ENCODE results near the gene RGMA. TPM values are rescaled to one million over a fixed set of nuclear protein-coding genes. Genes with fewer than 3 reads are reported as not detected.

The RGMA gene
- total RNA-seq, 4 donors from 2014 or later: 3.6 to 57.1 (median 25.1) TPM

GRCh38 chr15:93028111-93028631 lies 60.8 kb downstream of the RGMA start:
- Histone ChIP-seq H3K27ac (peak overlapping the region; percentile 68 to 82), H3K4me3 (no peak overlapping the region), H3K36me3 (no peaks in the 10 kb centered on the region), H3K27me3 (no peaks in the 10 kb centered on the region), H3K9me3 (no peaks in the 10 kb centered on the region), H3K4me1 (peaks cover 0 to 4% of the 10 kb centered on the region in 2 donors)
- DNase-seq: no peak
- intact Hi-C loops (cut with DNase I; ENCODE audit: low total_unique reads): no loop called here
- TF ChIP-seq CTCF (IDR thresholded peaks at IDR 0.05) (no peak), POLR2A (IDR thresholded peaks at IDR 0.05) (no peak)

GRCh38 chr15:93027413-93027812 lies 61.6 kb downstream of the RGMA start:
- intact Hi-C loops (cut with DNase I; ENCODE audit: low total_unique reads): no loop called here
- no peaks in the 10 kb centered on the region for H3K36me3 ChIP-seq
- H3K27ac ChIP-seq: peak overlapping the region; percentile 68 to 82
- TF ChIP-seq CTCF (IDR thresholded peaks at IDR 0.05) (no peak), POLR2A (IDR thresholded peaks at IDR 0.05) (no peak)
- no peak overlapping the region for H3K4me3 ChIP-seq
- peaks cover 0 to 4% of the 10 kb centered on the region in 2 donors for H3K4me1 ChIP-seq
- no peaks in the 10 kb centered on the region for H3K9me3 ChIP-seq
- DNase-seq: no peak
- H3K27me3 ChIP-seq: no peaks in the 10 kb centered on the region

- Histone ChIP-seq H3K27ac (no peak overlapping the region), H3K9me3 (no peaks in the 10 kb centered on the region), H3K4me1 (peaks cover 0 to 4% of the 10 kb centered on the region in 2 donors), H3K4me3 (no peak overlapping the region), H3K27me3 (no peaks in the 10 kb centered on the region), H3K36me3 (no peaks in the 10 kb centered on the region)
- TF ChIP-seq POLR2A (IDR thresholded peaks at IDR 0.05) (no peak), CTCF (IDR thresholded peaks at IDR 0.05) (no peak)
- no peak for DNase-seq
- intact Hi-C loops (cut with DNase I; ENCODE audit: low total_unique reads): no loop called here
Observed at GRCh38 chr15:93026380-93026817, 62.6 kb downstream of the RGMA start.

GRCh38 chr15:93025625-93025982 lies 63.4 kb downstream of the RGMA start:
- Histone ChIP-seq H3K9me3 (no peaks in the 10 kb centered on the region), H3K4me3 (no peak overlapping the region), H3K27me3 (no peaks in the 10 kb centered on the region), H3K36me3 (no peaks in the 10 kb centered on the region), H3K27ac (no peak overlapping the region), H3K4me1 (peaks cover 0 to 4% of the 10 kb centered on the region in 2 donors)
- no peak for TF ChIP-seq CTCF (IDR thresholded peaks at IDR 0.05)
- no peak for TF ChIP-seq POLR2A (IDR thresholded peaks at IDR 0.05)
- intact Hi-C loops (cut with DNase I; ENCODE audit: low total_unique reads): no loop called here
- no peak for DNase-seq

GRCh38 chr15:93024716-93025624 lies 64.0 kb downstream of the RGMA start:
- Histone ChIP-seq H3K9me3 (no peaks in the 10 kb centered on the region), H3K36me3 (no peaks in the 10 kb centered on the region), H3K27ac (no peak overlapping the region), H3K4me1 (peaks cover 0 to 3% of the 10 kb centered on the region in 2 donors), H3K4me3 (no peak overlapping the region), H3K27me3 (no peaks in the 10 kb centered on the region)
- no peak for DNase-seq
- intact Hi-C loops (cut with DNase I; ENCODE audit: low total_unique reads): no loop called here
- TF ChIP-seq POLR2A (IDR thresholded peaks at IDR 0.05): no peak
- no peak for TF ChIP-seq CTCF (IDR thresholded peaks at IDR 0.05)
